ENCODE measurements around the gene SYDE2.
"Not testable (repeated sequence)": the region's sequence is repeated elsewhere in the genome, so short reads cannot be mapped to it uniquely, and the experiment has no call there.

Gene SYDE2

GRCh38 chr1:85166351-85166750, 34.5 kb downstream of the SYDE2 start:
- no peak for DNase-seq (ENCODE audit: low spot score)

GRCh38 chr1:85158910-85159309, 41.9 kb downstream of the SYDE2 start:
- DNase-seq (ENCODE audit: low spot score) = no peak

- no peak for DNase-seq (ENCODE audit: low spot score)
Measured at GRCh38 chr1:85157436-85157835, 43.4 kb downstream of the SYDE2 start.

DNA sequence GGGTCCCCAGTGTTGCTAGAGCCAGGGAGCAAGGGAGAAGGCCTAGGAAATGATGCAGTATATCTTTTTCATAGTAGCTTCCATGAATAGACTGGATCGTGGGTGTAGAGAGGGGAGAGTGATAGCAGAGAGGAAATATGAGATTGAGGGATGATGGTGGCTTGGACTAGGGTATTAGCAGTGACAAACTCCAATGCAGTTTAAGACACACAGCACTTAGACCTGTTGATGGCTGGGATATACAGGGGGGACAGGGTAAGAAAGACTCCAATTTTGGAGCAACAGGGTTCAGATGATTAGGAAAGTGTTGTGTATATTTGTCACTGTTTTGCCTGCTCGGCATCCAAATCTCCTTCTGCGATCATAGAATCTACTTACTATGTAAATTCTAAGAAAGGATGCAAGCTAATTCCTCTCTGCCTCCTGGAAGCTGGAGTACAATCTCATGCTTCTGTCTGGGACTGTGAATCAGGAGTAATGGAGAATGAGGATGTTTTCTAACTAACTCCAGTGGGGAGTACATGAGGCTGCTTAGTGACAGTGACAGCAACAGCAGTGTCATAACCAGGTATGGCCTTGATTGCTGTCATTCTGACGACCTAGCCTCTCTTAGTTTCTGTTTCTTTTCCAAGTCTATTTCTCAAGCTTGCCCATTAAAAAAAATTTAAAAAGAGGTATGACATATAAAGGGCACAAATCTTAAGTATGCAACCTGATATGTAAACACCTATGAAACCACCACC, 47.5 kb downstream of the SYDE2 start:
- DNase-seq (ENCODE audit: low spot score) = no peak

GRCh38 chr1:85151446-85151845, 49.4 kb downstream of the SYDE2 start:
- DNase-seq (ENCODE audit: low spot score) = no peak

GRCh38 chr1:85149805-85150204, 51.0 kb downstream of the SYDE2 start:
- no peak for DNase-seq (ENCODE audit: low spot score)

GRCh38 chr1:85148524-85149250, 52.1 kb downstream of the SYDE2 start:
- DNase-seq (ENCODE audit: low spot score) = no peak

DNA sequence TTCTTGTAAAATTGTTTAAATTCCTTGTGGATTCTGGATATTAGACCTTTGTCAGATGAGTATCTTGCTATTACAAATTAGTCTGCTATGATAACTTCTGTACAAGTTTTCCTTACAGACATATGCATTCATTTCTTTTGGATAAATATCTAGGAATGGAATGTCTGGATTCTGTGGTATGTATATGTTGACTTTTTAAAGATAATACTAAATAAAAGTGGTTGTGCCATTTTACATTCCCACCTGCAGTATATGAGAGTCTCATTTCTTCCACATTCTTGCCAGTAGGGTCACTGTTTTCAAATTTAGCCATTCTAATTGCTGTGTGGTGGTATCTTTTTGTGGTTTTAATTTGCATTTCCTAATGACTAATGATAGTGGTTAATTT, 53.9 kb downstream of the SYDE2 start:
- no peak for DNase-seq (ENCODE audit: low spot score)

- DNase-seq (ENCODE audit: low spot score) = not testable (repeated sequence)
Measured at GRCh38 chr1:85146298-85146971, 54.4 kb downstream of the SYDE2 start.

DNA sequence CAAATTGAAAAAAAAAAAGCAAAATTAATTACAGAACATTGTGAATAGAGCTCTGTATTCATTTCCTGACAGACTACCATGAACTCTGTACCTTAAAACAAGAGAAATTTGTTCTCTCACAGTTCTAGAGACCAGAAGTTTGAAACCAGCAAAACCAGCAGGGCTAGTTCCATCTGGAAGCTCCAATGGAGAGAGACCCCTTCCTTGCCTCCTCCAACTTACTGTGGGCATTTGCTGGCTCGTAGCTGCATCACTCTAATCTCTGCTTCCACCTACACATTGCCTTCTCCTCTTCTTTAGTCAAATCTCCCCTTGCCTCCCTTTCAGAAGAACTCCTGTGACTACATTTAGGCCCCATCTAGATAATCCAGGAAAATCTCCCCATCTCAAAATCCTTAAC, 56.5 kb downstream of the SYDE2 start:
- no peak for DNase-seq (ENCODE audit: low spot score)

DNA sequence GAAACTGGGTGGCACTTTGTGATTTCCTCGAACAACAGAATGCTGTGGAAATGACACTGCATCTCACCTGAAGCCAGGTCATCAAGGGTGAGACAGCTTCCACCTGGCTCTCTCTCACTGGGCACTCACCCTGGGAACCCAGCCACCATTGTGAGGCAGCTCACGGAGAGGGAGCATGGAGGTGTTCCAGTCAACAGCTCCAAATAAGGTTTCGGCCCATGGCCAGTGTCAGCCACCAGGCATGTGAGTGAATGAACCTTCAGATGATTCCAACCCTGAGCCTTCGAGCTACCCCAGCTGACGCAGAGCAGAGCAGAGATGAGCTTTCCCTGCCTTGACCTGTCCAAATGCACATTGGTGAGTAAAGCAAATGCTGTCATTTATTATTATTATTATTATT, 58.1 kb downstream of the SYDE2 start:
- no peak for DNase-seq (ENCODE audit: low spot score)

DNA sequence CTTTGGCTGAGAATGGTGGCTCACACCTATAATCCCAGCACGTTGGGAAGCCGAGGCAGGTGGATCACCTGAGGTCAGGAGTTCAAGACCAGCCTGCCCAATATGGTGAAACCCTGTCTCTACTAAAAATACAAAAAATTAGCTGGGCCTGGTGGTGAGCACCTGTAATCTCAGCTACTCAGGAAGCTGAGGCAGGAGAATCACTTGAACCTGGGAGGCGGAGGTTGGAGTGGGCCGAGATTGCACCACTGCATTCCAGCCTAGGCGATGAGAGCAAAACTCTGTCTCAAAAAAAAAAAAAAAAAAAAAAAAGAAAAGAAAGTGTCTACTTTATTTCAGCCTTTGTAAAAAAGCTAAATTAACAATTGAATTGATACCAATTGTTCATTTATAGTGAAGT, 62.4 kb downstream of the SYDE2 start:
- not testable (repeated sequence) for DNase-seq (ENCODE audit: low spot score)

DNA sequence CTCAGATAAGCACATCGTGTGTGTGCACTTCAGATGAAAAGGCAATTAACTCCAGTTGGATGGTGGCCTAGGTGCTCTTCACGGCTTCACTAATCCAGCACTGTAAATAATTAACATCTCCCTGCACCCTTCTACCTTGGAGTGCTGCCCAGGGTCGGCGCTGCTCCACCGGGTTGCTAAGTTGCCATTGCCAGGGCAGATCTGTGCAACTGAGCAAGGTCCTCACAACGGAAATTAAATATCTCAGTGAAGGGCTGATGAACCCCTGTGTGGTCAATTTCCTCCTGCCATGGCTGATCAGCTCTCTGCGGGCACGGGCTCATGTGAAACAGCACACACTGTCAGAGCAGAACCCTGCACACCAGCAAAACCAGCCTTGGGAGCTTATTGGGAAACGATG, 63.2 kb downstream of the SYDE2 start:
- DNase-seq (ENCODE audit: low spot score) = no peak

GRCh38 chr1:85135392-85135798, 65.4 kb downstream of the SYDE2 start:
- no peak for DNase-seq (ENCODE audit: low spot score)

GRCh38 chr1:85134583-85135391, 66.0 kb downstream of the SYDE2 start:
- DNase-seq (ENCODE audit: low spot score) = no peak

GRCh38 chr1:85133565-85134159, 67.2 kb downstream of the SYDE2 start:
- DNase-seq (ENCODE audit: low spot score) = no peak

DNA sequence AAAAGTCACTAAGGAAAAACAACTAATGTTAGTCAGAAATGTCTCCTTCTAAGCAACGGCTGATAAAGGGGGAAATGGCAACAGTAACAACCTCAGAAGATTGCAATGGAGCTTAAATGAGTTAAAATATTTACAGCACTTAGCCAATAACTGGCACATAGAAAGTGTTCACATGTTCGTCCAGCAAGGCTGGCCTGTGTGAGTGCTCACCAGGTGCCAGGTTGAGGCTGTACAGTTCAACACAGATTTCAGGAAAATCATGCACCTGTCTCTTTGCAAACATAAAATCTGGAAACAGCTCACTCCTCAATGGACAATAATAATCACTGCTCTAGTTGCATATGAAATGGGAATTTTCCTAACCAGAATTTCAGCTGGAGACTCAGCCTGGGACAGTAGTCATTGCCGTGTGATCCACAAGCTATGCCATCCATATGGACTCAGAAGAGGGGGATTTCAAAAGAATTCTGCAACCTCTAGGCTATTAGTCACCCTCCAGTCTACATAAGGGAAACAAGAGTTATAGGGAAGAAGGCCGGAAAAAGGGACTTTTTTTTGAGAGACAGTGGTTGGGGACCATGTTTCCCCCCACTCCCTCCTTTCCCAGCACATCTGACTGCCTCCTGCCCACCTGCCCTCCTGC, 68.6 kb downstream of the SYDE2 start:
- no peak for DNase-seq (ENCODE audit: low spot score)

DNA sequence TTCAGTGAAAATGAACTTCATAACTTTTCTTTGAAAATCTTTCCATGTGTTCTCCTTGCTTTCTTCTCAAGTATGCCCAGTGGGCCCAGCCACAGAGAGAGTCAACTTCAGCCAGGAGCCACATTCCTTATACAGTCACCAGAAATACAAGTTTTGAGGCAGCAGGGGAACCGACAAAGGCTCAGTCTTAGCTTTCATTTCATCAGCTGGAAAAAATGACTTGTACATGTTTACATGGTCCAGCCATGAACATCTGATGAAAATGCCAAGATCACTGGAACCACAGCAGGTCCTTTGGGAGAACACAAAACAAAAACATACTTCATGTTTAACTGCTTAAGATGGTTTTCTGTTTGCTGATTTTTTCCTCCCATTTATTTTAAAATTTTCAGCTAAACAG, 72.5 kb downstream of the SYDE2 start:
- DNase-seq (ENCODE audit: low spot score) = no peak

GRCh38 chr1:85125891-85126290, 74.9 kb downstream of the SYDE2 start:
- no peak for DNase-seq (ENCODE audit: low spot score)

GRCh38 chr1:85124091-85124490, 76.7 kb downstream of the SYDE2 start:
- DNase-seq (ENCODE audit: low spot score) = no peak

GRCh38 chr1:85122169-85122568, 78.6 kb downstream of the SYDE2 start:
- no peak for DNase-seq (ENCODE audit: low spot score)

Data from CD4-positive, alpha-beta T cell treated with Interleukin-15 for 4 hours (primary cell).